HAP-1 (cell line): ENCODE data around the gene IMPDH1.
A peak's percentile ranks its signal among the peaks of the same experiment; 100 is the strongest.

Experiments used
- DNase-seq, 2 experiments: peaks; one replicate each; pipeline ENCODE4 v3.0.0-alpha.2; 2016 to 2020; ENCODE audit warnings: low spot score in 2 of 2
- H3K27me3 ChIP-seq: fragments of 250-450 bp; sonication (Bioruptor Pico); 2 replicates; pipeline ENCODE4 v1.5.1; 2020; ENCODE audit warnings: low read depth, mild to moderate bottlenecking, moderate library complexity
- H3K36me3 ChIP-seq: fragments of 250-450 bp; sonication (Bioruptor Pico); replicated peaks from 2 replicates; pipeline ENCODE4 v1.5.1; 2020; ENCODE audit warnings: mild to moderate bottlenecking
- H3K4me1 ChIP-seq: fragments of 250-450 bp; sonication (Bioruptor Pico); 2 replicates; pipeline ENCODE4 v1.5.1; 2020; ENCODE audit warnings: mild to moderate bottlenecking
- H3K4me3 ChIP-seq: fragments of 250-450 bp; sonication (Bioruptor Pico); 2 replicates; pipeline ENCODE4 v1.5.1; 2020; ENCODE audit warnings: mild to moderate bottlenecking, moderate library complexity
- H3K9me3 ChIP-seq: fragments of 250-450 bp; sonication (Bioruptor Pico); 2 replicates; pipeline ENCODE4 v1.5.1; 2020; ENCODE audit warnings: mild to moderate bottlenecking, moderate library complexity
- in situ Hi-C: fragments of 300-500 bp; cut with MboI; formaldehyde crosslinking; loops from 3 replicates; pipeline ENCODE4 v1.14.3; 2020; ENCODE audit warnings: low sequenced_read_pairs, inconsistent platforms, mixed read lengths

The IMPDH1 gene

GRCh38 chr7:128447941-128448564, 38.3 kb upstream of the IMPDH1 start:
- Histone ChIP-seq H3K27me3 (peaks cover 5% of the 10 kb centered on the region; the same call in 1 of the 2 replicates), H3K4me1 (no peaks in the 10 kb centered on the region; the same call in 1 of the 2 replicates)

GRCh38 chr7:128446306-128446705, 36.5 kb upstream of the IMPDH1 start:
- no peaks in the 10 kb centered on the region for H3K9me3 ChIP-seq
- H3K27me3 ChIP-seq = no peaks in the 10 kb centered on the region
- in situ Hi-C loops = no loop called here
- H3K36me3 ChIP-seq = no peaks in the 10 kb centered on the region
- no peaks in the 10 kb centered on the region; the same call in 1 of the 2 replicates for H3K4me1 ChIP-seq
- H3K4me3 ChIP-seq = no peak overlapping the region
- DNase-seq = no peak

More at GRCh38 chr7:128447941-128448564, 38.3 kb upstream of the IMPDH1 start:
- in situ Hi-C loops = no loop called here
- no peaks in the 10 kb centered on the region for H3K9me3 ChIP-seq
- H3K36me3 ChIP-seq = no peaks in the 10 kb centered on the region
- no peak overlapping the region for H3K4me3 ChIP-seq
- DNase-seq = no peak

- H3K27me3 ChIP-seq = no peaks in the 10 kb centered on the region
- no peak for DNase-seq
- in situ Hi-C loops = no loop called here
- H3K36me3 ChIP-seq = no peaks in the 10 kb centered on the region
- H3K4me1 ChIP-seq = no peaks in the 10 kb centered on the region
- no peaks in the 10 kb centered on the region for H3K9me3 ChIP-seq
- no peak overlapping the region for H3K4me3 ChIP-seq
Observed at GRCh38 chr7:128443831-128444600, 34.2 kb upstream of the IMPDH1 start.

GRCh38 chr7:128442356-128442755, 32.6 kb upstream of the IMPDH1 start:
- H3K4me3 ChIP-seq = no peak overlapping the region
- H3K36me3 ChIP-seq = no peaks in the 10 kb centered on the region
- in situ Hi-C loops = no loop called here
- H3K27me3 ChIP-seq = no peaks in the 10 kb centered on the region
- no peaks in the 10 kb centered on the region for H3K4me1 ChIP-seq
- no peaks in the 10 kb centered on the region for H3K9me3 ChIP-seq
- no peak for DNase-seq

GRCh38 chr7:128437426-128438332, 27.9 kb upstream of the IMPDH1 start:
- H3K36me3 ChIP-seq = no peaks in the 10 kb centered on the region
- H3K27me3 ChIP-seq = peaks cover 8% of the 10 kb centered on the region
- H3K4me3 ChIP-seq = no peak overlapping the region
- in situ Hi-C loops = no loop called here
- H3K9me3 ChIP-seq = no peaks in the 10 kb centered on the region
- no peaks in the 10 kb centered on the region for H3K4me1 ChIP-seq
- no peak for DNase-seq

GRCh38 chr7:128435327-128435686, 25.5 kb upstream of the IMPDH1 start:
- in situ Hi-C loops = no loop called here
- H3K9me3 ChIP-seq = no peaks in the 10 kb centered on the region
- H3K4me1 ChIP-seq = no peaks in the 10 kb centered on the region
- no peak for DNase-seq
- no peak overlapping the region for H3K4me3 ChIP-seq
- no peaks in the 10 kb centered on the region for H3K36me3 ChIP-seq
- H3K27me3 ChIP-seq = peaks cover 8% of the 10 kb centered on the region

GRCh38 chr7:128434413-128435326, 24.9 kb upstream of the IMPDH1 start:
- no peaks in the 10 kb centered on the region for H3K36me3 ChIP-seq
- H3K4me3 ChIP-seq = no peak overlapping the region
- in situ Hi-C loops = no loop called here
- no peaks in the 10 kb centered on the region for H3K9me3 ChIP-seq
- H3K4me1 ChIP-seq = no peaks in the 10 kb centered on the region
- DNase-seq = no peak
- H3K27me3 ChIP-seq = peaks cover 8% of the 10 kb centered on the region

- no peak for DNase-seq
- in situ Hi-C loops = no loop called here
- Histone ChIP-seq H3K4me1 (no peaks in the 10 kb centered on the region), H3K36me3 (no peaks in the 10 kb centered on the region), H3K27me3 (peaks cover 8% of the 10 kb centered on the region), H3K9me3 (no peaks in the 10 kb centered on the region), H3K4me3 (no peak overlapping the region)
Observed at GRCh38 chr7:128431754-128432153, 22.0 kb upstream of the IMPDH1 start.

- DNase-seq = no peak
- no peaks in the 10 kb centered on the region for H3K4me1 ChIP-seq
- in situ Hi-C loops = no loop called here
Observed at GRCh38 chr7:128431221-128431620, 21.4 kb upstream of the IMPDH1 start.

GRCh38 chr7:128430207-128430606, 20.4 kb upstream of the IMPDH1 start:
- no peak overlapping the region for H3K4me3 ChIP-seq
- H3K36me3 ChIP-seq = no peaks in the 10 kb centered on the region
- no peak for DNase-seq
- no peaks in the 10 kb centered on the region for H3K4me1 ChIP-seq
- in situ Hi-C loops = no loop called here
- H3K9me3 ChIP-seq = no peaks in the 10 kb centered on the region
- peaks cover 2% of the 10 kb centered on the region; the same call in 1 of the 2 replicates for H3K27me3 ChIP-seq

More at GRCh38 chr7:128431221-128431620, 21.4 kb upstream of the IMPDH1 start:
- Histone ChIP-seq H3K36me3 (no peaks in the 10 kb centered on the region), H3K27me3 (peaks cover 8% of the 10 kb centered on the region), H3K9me3 (no peaks in the 10 kb centered on the region), H3K4me3 (no peak overlapping the region)

- no peaks in the 10 kb centered on the region for H3K9me3 ChIP-seq
- H3K36me3 ChIP-seq = no peaks in the 10 kb centered on the region
- in situ Hi-C loops = no loop called here
- H3K27me3 ChIP-seq = no peaks in the 10 kb centered on the region; the same call in 1 of the 2 replicates
- H3K4me1 ChIP-seq = no peaks in the 10 kb centered on the region
- H3K4me3 ChIP-seq = no peak overlapping the region
- peak; percentile 51 to 77 for DNase-seq
Observed at GRCh38 chr7:128427289-128427891, 17.6 kb upstream of the IMPDH1 start.

- Histone ChIP-seq H3K4me1 (no peaks in the 10 kb centered on the region), H3K4me3 (no peak overlapping the region), H3K36me3 (no peaks in the 10 kb centered on the region), H3K9me3 (no peaks in the 10 kb centered on the region), H3K27me3 (no peaks in the 10 kb centered on the region)
- peak in 1 of 2 experiments; percentile 86 for DNase-seq
- in situ Hi-C loops = no loop called here
Observed at GRCh38 chr7:128425850-128426249, 16.1 kb upstream of the IMPDH1 start.
